ENCODE measurements around the gene NMUR2.

DNA sequence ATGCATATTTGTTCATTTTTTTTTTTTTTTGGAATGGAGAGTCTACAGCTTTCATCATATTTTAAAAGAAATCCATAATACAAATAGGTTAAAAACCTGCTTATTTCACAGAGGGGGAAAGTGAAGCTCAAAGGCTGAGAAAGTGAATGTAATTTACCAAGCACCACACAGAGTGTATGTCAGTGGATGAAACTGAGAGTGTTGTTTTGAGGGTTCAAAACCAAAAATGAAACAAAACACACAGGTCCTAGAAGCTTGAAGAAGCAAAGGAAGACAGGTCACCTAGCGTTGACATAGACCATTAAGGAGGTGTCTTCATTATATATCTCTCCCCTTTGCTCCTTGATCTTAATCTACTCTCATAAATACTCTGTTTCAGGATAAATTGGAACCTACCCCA, 7.5 kb downstream of the NMUR2 start:
- TF ChIP-seq, protein P1, sequence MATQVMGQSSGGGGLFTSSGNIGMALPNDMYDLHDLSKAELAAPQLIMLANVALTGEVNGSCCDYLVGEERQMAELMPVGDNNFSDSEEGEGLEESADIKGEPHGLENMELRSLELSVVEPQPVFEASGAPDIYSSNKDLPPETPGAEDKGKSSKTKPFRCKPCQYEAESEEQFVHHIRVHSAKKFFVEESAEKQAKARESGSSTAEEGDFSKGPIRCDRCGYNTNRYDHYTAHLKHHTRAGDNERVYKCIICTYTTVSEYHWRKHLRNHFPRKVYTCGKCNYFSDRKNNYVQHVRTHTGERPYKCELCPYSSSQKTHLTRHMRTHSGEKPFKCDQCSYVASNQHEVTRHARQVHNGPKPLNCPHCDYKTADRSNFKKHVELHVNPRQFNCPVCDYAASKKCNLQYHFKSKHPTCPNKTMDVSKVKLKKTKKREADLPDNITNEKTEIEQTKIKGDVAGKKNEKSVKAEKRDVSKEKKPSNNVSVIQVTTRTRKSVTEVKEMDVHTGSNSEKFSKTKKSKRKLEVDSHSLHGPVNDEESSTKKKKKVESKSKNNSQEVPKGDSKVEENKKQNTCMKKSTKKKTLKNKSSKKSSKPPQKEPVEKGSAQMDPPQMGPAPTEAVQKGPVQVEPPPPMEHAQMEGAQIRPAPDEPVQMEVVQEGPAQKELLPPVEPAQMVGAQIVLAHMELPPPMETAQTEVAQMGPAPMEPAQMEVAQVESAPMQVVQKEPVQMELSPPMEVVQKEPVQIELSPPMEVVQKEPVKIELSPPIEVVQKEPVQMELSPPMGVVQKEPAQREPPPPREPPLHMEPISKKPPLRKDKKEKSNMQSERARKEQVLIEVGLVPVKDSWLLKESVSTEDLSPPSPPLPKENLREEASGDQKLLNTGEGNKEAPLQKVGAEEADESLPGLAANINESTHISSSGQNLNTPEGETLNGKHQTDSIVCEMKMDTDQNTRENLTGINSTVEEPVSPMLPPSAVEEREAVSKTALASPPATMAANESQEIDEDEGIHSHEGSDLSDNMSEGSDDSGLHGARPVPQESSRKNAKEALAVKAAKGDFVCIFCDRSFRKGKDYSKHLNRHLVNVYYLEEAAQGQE (IDR thresholded peaks at IDR 0.05; ENCODE audit: low read depth, low read length) = no peak
- TF ChIP-seq EP300 (IDR thresholded peaks at IDR 0.05; ENCODE audit: borderline replicate concordance in 1 of 2, low read depth in 1 of 2, low read length in 1 of 2) (no peak), NRF1 (IDR thresholded peaks at IDR 0.05; ENCODE audit: low read depth, low read length) (no peak), POLR2AphosphoS5 (IDR thresholded peaks at IDR 0.05; ENCODE audit: low read depth, low read length) (no peak), ELF1 (IDR thresholded peaks at IDR 0.05) (no peak), RAD21 (IDR thresholded peaks at IDR 0.05; ENCODE audit: low read length) (no peak), RFX5 (IDR thresholded peaks at IDR 0.05; ENCODE audit: low read length) (no peak), MXI1 (IDR thresholded peaks at IDR 0.05; ENCODE audit: low read depth, low read length) (no peak), YY1 (IDR thresholded peaks at IDR 0.05; ENCODE audit: low read depth) (no peak), JUND (IDR thresholded peaks at IDR 0.05) (no peak), CHD2 (IDR thresholded peaks at IDR 0.05; ENCODE audit: low read length, partially characterized antibody) (no peak)
- TF ChIP-seq, protein P2, sequence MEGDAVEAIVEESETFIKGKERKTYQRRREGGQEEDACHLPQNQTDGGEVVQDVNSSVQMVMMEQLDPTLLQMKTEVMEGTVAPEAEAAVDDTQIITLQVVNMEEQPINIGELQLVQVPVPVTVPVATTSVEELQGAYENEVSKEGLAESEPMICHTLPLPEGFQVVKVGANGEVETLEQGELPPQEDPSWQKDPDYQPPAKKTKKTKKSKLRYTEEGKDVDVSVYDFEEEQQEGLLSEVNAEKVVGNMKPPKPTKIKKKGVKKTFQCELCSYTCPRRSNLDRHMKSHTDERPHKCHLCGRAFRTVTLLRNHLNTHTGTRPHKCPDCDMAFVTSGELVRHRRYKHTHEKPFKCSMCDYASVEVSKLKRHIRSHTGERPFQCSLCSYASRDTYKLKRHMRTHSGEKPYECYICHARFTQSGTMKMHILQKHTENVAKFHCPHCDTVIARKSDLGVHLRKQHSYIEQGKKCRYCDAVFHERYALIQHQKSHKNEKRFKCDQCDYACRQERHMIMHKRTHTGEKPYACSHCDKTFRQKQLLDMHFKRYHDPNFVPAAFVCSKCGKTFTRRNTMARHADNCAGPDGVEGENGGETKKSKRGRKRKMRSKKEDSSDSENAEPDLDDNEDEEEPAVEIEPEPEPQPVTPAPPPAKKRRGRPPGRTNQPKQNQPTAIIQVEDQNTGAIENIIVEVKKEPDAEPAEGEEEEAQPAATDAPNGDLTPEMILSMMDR (IDR thresholded peaks at IDR 0.05) = no peak
- TF ChIP-seq, protein P3, sequence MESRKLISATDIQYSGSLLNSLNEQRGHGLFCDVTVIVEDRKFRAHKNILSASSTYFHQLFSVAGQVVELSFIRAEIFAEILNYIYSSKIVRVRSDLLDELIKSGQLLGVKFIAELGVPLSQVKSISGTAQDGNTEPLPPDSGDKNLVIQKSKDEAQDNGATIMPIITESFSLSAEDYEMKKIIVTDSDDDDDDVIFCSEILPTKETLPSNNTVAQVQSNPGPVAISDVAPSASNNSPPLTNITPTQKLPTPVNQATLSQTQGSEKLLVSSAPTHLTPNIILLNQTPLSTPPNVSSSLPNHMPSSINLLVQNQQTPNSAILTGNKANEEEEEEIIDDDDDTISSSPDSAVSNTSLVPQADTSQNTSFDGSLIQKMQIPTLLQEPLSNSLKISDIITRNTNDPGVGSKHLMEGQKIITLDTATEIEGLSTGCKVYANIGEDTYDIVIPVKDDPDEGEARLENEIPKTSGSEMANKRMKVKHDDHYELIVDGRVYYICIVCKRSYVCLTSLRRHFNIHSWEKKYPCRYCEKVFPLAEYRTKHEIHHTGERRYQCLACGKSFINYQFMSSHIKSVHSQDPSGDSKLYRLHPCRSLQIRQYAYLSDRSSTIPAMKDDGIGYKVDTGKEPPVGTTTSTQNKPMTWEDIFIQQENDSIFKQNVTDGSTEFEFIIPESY (IDR thresholded peaks at IDR 0.05; ENCODE audit: borderline replicate concordance, low read depth) = no peak
- TF ChIP-seq, protein P4, sequence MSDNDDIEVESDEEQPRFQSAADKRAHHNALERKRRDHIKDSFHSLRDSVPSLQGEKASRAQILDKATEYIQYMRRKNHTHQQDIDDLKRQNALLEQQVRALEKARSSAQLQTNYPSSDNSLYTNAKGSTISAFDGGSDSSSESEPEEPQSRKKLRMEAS (IDR thresholded peaks at IDR 0.05; ENCODE audit: low read depth) = no peak
